A673 (cell line): Measurements from ENCODE around the gene ADGRL1. TPM values are rescaled to one million over a fixed set of nuclear protein-coding genes. Genes with fewer than 3 reads are reported as not detected.

Experiments
- BruUV-seq: library from RNA; stranded (reverse); fragments of 400-500 nt; replicated peaks from 2 replicates; lab custom pipeline; 2021; lab: Mats Ljungman, UMichigan
- CTCF ChIA-PET: fragments of 300-600 bp; sonication (Branson Sonifier 250); formaldehyde crosslinking; loops from one replicate; lab custom pipeline; 2022; ENCODE audit warnings: antibody characterized with exemption; lab: Charles Lee
- POLR2A ChIA-PET: fragments of 300-600 bp; sonication (Branson Sonifier 250); formaldehyde crosslinking; loops from one replicate; lab custom pipeline; 2022; ENCODE audit warnings: antibody characterized with exemption; ENCODE audit not compliant: low non-redundant PET; lab: Charles Lee
- DNase-seq: peaks from one replicate; pipeline ENCODE4 v3.0.0-alpha.2; 2015; ENCODE audit warnings: low spot score
- H3K27ac ChIP-seq: fragments of 200-600 bp; sonication (generic); 2 replicates; pipeline ENCODE4 v1.5.1; 2016; ENCODE audit warnings: mixed run types, low read depth, mild to moderate bottlenecking, mixed read lengths, antibody characterized with exemption, low read length; ENCODE audit not compliant: poor library complexity, severe bottlenecking
- H3K27me3 ChIP-seq: fragments of 200-600 bp; sonication (generic); replicated peaks from 2 replicates; pipeline ENCODE4 v1.6.1; 2017; ENCODE audit warnings: mixed run types, low read depth, mild to moderate bottlenecking, mixed read lengths, antibody characterized with exemption, low read length; ENCODE audit not compliant: insufficient read depth, poor library complexity
- H3K36me3 ChIP-seq: fragments of 200-600 bp; sonication (generic); 2 replicates; pipeline ENCODE4 v1.6.1; 2016; ENCODE audit warnings: mixed run types, mild to moderate bottlenecking, mixed read lengths, antibody characterized with exemption, low read length; ENCODE audit not compliant: insufficient read depth, poor library complexity, severe bottlenecking
- H3K4me1 ChIP-seq: fragments of 200-600 bp; sonication (generic); 2 replicates; pipeline ENCODE4 v1.6.1; 2017; ENCODE audit warnings: mixed run types, mild to moderate bottlenecking, mixed read lengths, antibody characterized with exemption, low read length; ENCODE audit not compliant: insufficient read depth, poor library complexity, severe bottlenecking
- H3K4me3 ChIP-seq: fragments of 200-600 bp; sonication (generic); 2 replicates; pipeline ENCODE4 v1.5.1; 2016; ENCODE audit warnings: low read depth, mixed run types, mild to moderate bottlenecking, mixed read lengths, low read length; ENCODE audit not compliant: poor library complexity, severe bottlenecking
- H3K9me3 ChIP-seq: fragments of 200-600 bp; sonication (generic); 2 replicates; pipeline ENCODE4 v1.6.1; 2016; ENCODE audit warnings: mixed run types, low read depth, mild to moderate bottlenecking, mixed read lengths, antibody characterized with exemption, low read length; ENCODE audit not compliant: poor library complexity, severe bottlenecking
- CTCF ChIP-seq: fragments of 300-800, 200-600 bp; sonication (generic); conservative IDR thresholded peaks from 2 replicates; pipeline ENCODE4 v1.5.1; 2017; ENCODE audit warnings: low read depth, mild to moderate bottlenecking, antibody characterized with exemption, low read length, moderate library complexity, mixed read lengths
- EZH2 ChIP-seq: fragments of 200-600 bp; sonication (generic); IDR thresholded peaks from 2 replicates; pipeline ENCODE4 v1.6.1; 2017; ENCODE audit warnings: borderline replicate concordance, low read depth, mild to moderate bottlenecking, mixed read lengths, antibody characterized with exemption, low read length; ENCODE audit not compliant: poor library complexity, severe bottlenecking
- intact Hi-C: fragments of 100-400 bp; cut with micrococcal nuclease; formaldehyde crosslinking; loops from one replicate; pipeline ENCODE4 v1.10.0; 2022; ENCODE audit not compliant: unreplicated experiment
- total RNA-seq: library from RNA; stranded (reverse); gene quantifications from 2 replicates; pipeline ENCODE4 v1.2.3, GENCODE V29; 2021

ADGRL1 gene
- total RNA-seq, 1 experiment from 2014 or later = 66.1 TPM

GRCh38 chr19:14105680-14106079, 100.3 kb downstream of the ADGRL1 start:
- Histone ChIP-seq H3K27ac (no peak overlapping the region), H3K27me3 (no peaks in the 10 kb centered on the region), H3K9me3 (no peaks in the 10 kb centered on the region), H3K4me1 (no peaks in the 10 kb centered on the region), H3K36me3 (peaks cover 1% of the 10 kb centered on the region), H3K4me3 (no peak overlapping the region)
- ChIA-PET CTCF (no interaction called here), POLR2A (no interaction called here)
- TF ChIP-seq EZH2 = no peak
- TF ChIP-seq CTCF = no peak
- no TSS peak for BruUV-seq
- no peak for DNase-seq
- intact Hi-C loops = no loop called here

- no peaks in the 10 kb centered on the region for H3K4me1 ChIP-seq
- no peak overlapping the region for H3K4me3 ChIP-seq
- DNase-seq = no peak
- BruUV-seq = no TSS peak
- ChIA-PET CTCF (no interaction called here), POLR2A (no interaction called here)
- H3K9me3 ChIP-seq = no peaks in the 10 kb centered on the region
- no peak overlapping the region for H3K27ac ChIP-seq
- intact Hi-C loops = no loop called here
- peaks cover 4% of the 10 kb centered on the region for H3K36me3 ChIP-seq
- TF ChIP-seq CTCF = no peak
- TF ChIP-seq EZH2 = no peak
- H3K27me3 ChIP-seq = no peaks in the 10 kb centered on the region
Measured at GRCh38 chr19:14103310-14103709, 102.7 kb downstream of the ADGRL1 start.

- intact Hi-C loops = no loop called here
- no peaks in the 10 kb centered on the region for H3K27me3 ChIP-seq
- DNase-seq = no peak
- no peak for TF ChIP-seq CTCF
- no peak for TF ChIP-seq EZH2
- no peak overlapping the region for H3K27ac ChIP-seq
- H3K36me3 ChIP-seq = peaks cover 4% of the 10 kb centered on the region
- H3K4me1 ChIP-seq = no peaks in the 10 kb centered on the region
- H3K4me3 ChIP-seq = no peak overlapping the region
- ChIA-PET POLR2A (no interaction called here), CTCF (interaction anchor here (0.6 kb wide), 2 partner anchors 13 to 58 kb away, joined by 3 to 9 read pairs; no protein-coding TSS in a partner anchor)
- BruUV-seq = no TSS peak
- H3K9me3 ChIP-seq = no peaks in the 10 kb centered on the region
Measured at GRCh38 chr19:14102756-14103155, 103.2 kb downstream of the ADGRL1 start.
